ENCODE results near the gene HOXA7.

Gene HOXA7

GRCh38 chr7:27133409-27134231 lies 22.9 kb downstream of the HOXA7 start:
- DNase-seq (ENCODE audit: low read depth, low spot score) = no peak
- no peak overlapping the region for H3K9ac ChIP-seq (ENCODE audit: insufficient read length)
- TF ChIP-seq POLR2AphosphoS5 (IDR thresholded peaks at IDR 0.05; ENCODE audit: borderline replicate concordance, low read depth, low read length) (no peak), FOXP2 (optimal IDR thresholded peaks at IDR 0.05; ENCODE audit: control extremely low read depth, extremely low read length, insufficient read depth) (no peak), EZH2 (IDR thresholded peaks at IDR 0.05) (no peak)
- no peaks in the 10 kb centered on the region for H3K9me3 ChIP-seq (ENCODE audit: low read depth, low read length)
- H3K36me3 ChIP-seq (ENCODE audit: insufficient read depth, low read length) = no peaks in the 10 kb centered on the region
- H3K27ac ChIP-seq = no peak overlapping the region
- H3K4me3 ChIP-seq = no peak overlapping the region

- H3K9ac ChIP-seq (ENCODE audit: insufficient read length) = no peak overlapping the region
- no peaks in the 10 kb centered on the region for H3K9me3 ChIP-seq (ENCODE audit: low read depth, low read length)
- DNase-seq (ENCODE audit: low read depth, low spot score) = no peak
- no peaks in the 10 kb centered on the region for H3K36me3 ChIP-seq (ENCODE audit: insufficient read depth, low read length)
- no peak for TF ChIP-seq FOXP2 (optimal IDR thresholded peaks at IDR 0.05; ENCODE audit: control extremely low read depth, extremely low read length, insufficient read depth)
- no peak for TF ChIP-seq EZH2 (IDR thresholded peaks at IDR 0.05)
- no peak for TF ChIP-seq POLR2AphosphoS5 (IDR thresholded peaks at IDR 0.05; ENCODE audit: borderline replicate concordance, low read depth, low read length)
- no peak overlapping the region for H3K27ac ChIP-seq
- no peak overlapping the region for H3K4me3 ChIP-seq
Observed at GRCh38 chr7:27132978-27133377, 23.5 kb downstream of the HOXA7 start.

- H3K9ac ChIP-seq (ENCODE audit: insufficient read length) = no peak overlapping the region
- H3K27ac ChIP-seq = no peak overlapping the region
- DNase-seq (ENCODE audit: low read depth, low spot score) = no peak
- H3K9me3 ChIP-seq (ENCODE audit: low read depth, low read length) = no peaks in the 10 kb centered on the region
- TF ChIP-seq POLR2AphosphoS5 (IDR thresholded peaks at IDR 0.05; ENCODE audit: borderline replicate concordance, low read depth, low read length) = no peak
- TF ChIP-seq EZH2 (IDR thresholded peaks at IDR 0.05) = no peak
- no peak for TF ChIP-seq FOXP2 (optimal IDR thresholded peaks at IDR 0.05; ENCODE audit: control extremely low read depth, extremely low read length, insufficient read depth)
- H3K36me3 ChIP-seq (ENCODE audit: insufficient read depth, low read length) = no peaks in the 10 kb centered on the region
- no peak overlapping the region for H3K4me3 ChIP-seq
Observed at GRCh38 chr7:27132214-27132613, 24.3 kb downstream of the HOXA7 start.

DNA sequence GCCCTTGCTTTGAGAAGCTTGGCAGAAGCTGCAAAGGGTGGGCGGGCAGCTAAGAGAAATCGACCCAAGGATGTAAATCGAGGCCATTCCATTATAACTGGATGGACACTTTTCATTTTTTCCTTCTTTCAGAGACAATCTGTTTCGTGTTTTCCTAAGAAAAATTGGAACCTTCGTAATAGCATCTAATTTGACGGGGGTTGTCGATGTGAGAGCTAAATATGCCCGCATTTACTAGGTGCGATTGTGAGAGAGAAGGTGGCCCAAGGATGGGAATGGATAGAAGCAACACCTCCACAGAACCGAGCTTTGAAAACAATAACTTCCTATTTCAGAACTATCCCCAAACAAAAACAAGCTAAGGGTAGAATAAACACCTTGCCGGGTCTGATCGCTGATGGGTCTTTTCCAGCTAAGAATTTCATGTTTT lies 25.1 kb downstream of the HOXA7 start:
- TF ChIP-seq FOXP2 (optimal IDR thresholded peaks at IDR 0.05; ENCODE audit: control extremely low read depth, extremely low read length, insufficient read depth) = no peak
- TF ChIP-seq POLR2AphosphoS5 (IDR thresholded peaks at IDR 0.05; ENCODE audit: borderline replicate concordance, low read depth, low read length) = no peak
- no peak for TF ChIP-seq EZH2 (IDR thresholded peaks at IDR 0.05)
- Histone ChIP-seq H3K36me3 (ENCODE audit: insufficient read depth, low read length) (no peaks in the 10 kb centered on the region), H3K4me3 (peak overlapping the region; percentile 87), H3K9ac (ENCODE audit: insufficient read length) (peak overlapping the region; percentile 66), H3K27ac (no peak overlapping the region), H3K9me3 (ENCODE audit: low read depth, low read length) (no peaks in the 10 kb centered on the region)
- DNase-seq (ENCODE audit: low read depth, low spot score) = no peak

DNA sequence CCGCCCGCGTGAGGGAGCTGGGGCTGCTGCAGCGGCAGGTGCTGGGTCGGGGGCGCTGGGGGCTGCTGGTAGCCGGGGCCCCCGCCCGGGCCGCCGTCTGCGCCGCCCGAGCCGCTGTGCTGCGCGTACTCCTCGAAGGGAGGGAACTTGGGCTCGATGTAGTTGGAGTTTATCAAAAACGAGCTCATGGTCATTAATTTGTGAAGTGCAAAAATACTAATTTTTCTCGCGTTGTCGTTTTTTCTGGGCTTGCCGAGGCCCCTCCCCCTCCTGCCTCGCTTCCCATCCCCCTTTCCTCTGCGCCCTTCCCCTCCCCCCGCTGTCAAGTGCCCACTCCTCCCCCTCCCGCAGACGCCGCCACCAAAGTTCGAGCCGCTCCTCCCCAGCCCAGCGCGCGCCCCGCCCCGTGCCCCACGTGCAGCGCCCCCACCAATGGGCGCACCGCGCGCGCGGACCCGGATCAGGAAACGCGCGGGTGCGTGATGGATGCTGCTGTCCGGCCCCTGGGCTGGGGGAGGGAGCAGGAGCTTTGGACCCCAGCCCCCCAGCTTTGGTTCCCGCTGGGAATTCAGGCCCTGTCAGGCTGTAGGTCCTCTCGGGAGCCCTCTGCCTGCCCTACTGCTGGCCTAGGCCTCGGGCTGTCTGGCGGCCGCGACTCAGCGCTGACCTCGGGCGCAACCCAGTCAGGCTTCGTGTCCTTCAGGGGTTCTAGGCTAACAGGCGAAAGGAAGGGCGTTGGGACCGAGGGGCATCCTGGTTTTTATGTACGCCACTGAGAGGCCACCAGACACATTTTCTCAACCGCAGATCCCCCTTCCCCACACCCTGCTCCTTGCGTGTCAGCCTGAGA lies 25.7 kb downstream of the HOXA7 start, which contains the start of gene HOXA4:
Gene HOXA4, minus strand, starts transcription at position 218 of the 850 bp plus-strand sequence. Its CDS starts 24 bp downstream, at position 194.
- no peak; the same call in 1 of the 2 replicates for TF ChIP-seq POLR2AphosphoS5 (IDR thresholded peaks at IDR 0.05; ENCODE audit: borderline replicate concordance, low read depth, low read length)
- DNase-seq (ENCODE audit: low read depth, low spot score) = no peak

DNA sequence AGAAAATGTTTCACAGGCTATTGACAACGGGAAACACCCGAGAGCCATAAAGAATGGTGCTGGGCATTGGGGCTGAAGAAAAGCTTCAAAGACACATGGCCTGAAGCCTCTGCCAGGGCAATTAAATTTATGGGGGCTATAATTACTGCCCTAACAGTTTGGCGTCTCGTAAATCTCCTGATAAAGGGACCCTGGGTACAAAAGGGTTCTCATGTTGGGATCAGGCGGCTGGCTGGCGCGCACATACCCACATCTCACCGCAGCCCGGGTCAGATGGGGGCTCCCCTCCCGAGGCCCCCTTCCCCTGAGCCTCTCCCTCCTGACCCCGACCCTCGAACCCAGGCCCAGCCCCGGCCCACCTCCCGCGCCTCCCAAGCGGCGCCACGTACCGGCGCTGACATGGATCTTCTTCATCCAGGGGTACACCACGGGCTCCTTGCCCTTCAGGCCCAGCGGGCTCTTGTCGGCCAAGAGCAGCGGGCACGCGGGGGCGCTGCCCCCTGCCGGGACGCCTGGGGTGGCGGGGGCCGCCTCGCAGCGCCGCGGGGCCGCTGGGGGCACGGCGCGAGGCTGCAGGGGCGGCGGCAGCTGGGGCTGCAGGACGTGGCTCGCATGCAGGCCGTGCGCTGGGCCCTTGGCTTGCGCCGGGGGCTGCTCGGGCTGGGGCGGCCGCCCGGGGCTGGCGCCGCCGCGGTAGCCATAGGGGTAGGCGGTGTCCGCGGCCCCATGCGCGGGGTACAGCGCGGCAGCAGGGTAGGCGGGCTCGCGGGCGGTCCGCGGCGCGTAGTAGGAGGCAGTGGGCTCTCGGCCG lies 26.5 kb downstream of the HOXA7 start:
- no peak overlapping the region for H3K9ac ChIP-seq (ENCODE audit: insufficient read length)
- no peak overlapping the region for H3K27ac ChIP-seq
- peak overlapping the region; percentile 87 for H3K4me3 ChIP-seq

More for the DNA sequence above, 25.7 kb downstream of the HOXA7 start, which contains the start of gene HOXA4:
- Histone ChIP-seq H3K9ac (ENCODE audit: insufficient read length) (peak within 1 kb of the TSS; percentile 66), H3K36me3 (ENCODE audit: insufficient read depth, low read length) (no peaks in the 10 kb centered on the region), H3K9me3 (ENCODE audit: low read depth, low read length) (no peaks in the 10 kb centered on the region), H3K4me3 (peak within 1 kb of the TSS; percentile 87), H3K27ac (no peak within 1 kb of the TSS)

GRCh38 chr7:27128776-27129728 lies 27.4 kb downstream of the HOXA7 start:
- DNase-seq (ENCODE audit: low read depth, low spot score) = no peak
- Histone ChIP-seq H3K4me3 (no peak overlapping the region), H3K27ac (no peak overlapping the region), H3K9me3 (ENCODE audit: low read depth, low read length) (no peaks in the 10 kb centered on the region), H3K9ac (ENCODE audit: insufficient read length) (no peak overlapping the region), H3K36me3 (ENCODE audit: insufficient read depth, low read length) (no peaks in the 10 kb centered on the region)
- no peak for TF ChIP-seq FOXP2 (optimal IDR thresholded peaks at IDR 0.05; ENCODE audit: control extremely low read depth, extremely low read length, insufficient read depth)
- TF ChIP-seq EZH2 (IDR thresholded peaks at IDR 0.05) = peak; percentile 8

More for the DNA sequence above, 26.5 kb downstream of the HOXA7 start:
- no peak for DNase-seq (ENCODE audit: low read depth, low spot score)
- Histone ChIP-seq H3K9me3 (ENCODE audit: low read depth, low read length) (no peaks in the 10 kb centered on the region), H3K36me3 (ENCODE audit: insufficient read depth, low read length) (no peaks in the 10 kb centered on the region)
- no peak for TF ChIP-seq FOXP2 (optimal IDR thresholded peaks at IDR 0.05; ENCODE audit: control extremely low read depth, extremely low read length, insufficient read depth)

Data from SK-N-MC (cell line).